ENCODE results near the gene CTNNA1. TPM values are rescaled to one million over a fixed set of nuclear protein-coding genes. Genes with fewer than 3 reads are reported as not detected.
A peak's percentile ranks its signal among the peaks of the same experiment; 100 is the strongest.

Gene CTNNA1
- total and polyA plus RNA-seq, 9 of the 15 experiments (the other 6 are each of a cell fraction or from before 2014, with no cell fraction given): 29.6 to 117 (median 89.1) TPM

DNA sequence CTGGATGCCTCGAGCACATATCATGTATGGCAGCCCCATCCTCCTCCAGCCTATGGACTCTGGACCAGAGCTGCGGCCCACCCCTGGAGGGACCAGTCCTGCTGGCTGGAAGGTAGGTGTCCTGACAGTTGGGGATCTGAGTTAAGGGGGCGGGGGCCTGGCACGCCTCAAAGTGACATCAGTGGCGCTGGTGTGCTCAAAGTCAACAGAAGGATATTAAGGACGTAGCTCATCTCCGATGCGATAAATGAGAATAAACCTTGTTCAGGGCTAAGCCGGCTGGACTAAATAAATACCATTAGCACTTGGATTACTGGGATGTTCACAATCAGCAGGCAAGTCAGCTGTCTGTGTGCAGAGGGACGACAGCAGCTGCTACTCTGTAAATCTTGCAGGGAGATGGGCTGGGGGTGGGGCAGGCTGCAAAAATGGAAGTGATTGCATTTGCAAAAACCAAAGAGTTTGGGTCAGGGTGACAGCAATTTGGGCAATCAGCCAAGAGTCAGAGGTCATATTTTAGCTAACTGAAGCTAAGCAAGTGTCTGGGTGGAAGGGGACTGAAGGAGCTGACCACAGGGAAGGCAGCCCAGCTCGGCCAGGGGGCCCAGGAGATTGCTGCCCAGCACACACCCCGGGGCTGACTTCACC lies 201.9 kb downstream of the CTNNA1 start:
- no peak for ATAC-seq
- in situ Hi-C loops (cut with MboI): no loop called here
- TF ChIP-seq CC2D1A (IDR thresholded peaks at IDR 0.05): no peak
- TF ChIP-seq, protein P1, sequence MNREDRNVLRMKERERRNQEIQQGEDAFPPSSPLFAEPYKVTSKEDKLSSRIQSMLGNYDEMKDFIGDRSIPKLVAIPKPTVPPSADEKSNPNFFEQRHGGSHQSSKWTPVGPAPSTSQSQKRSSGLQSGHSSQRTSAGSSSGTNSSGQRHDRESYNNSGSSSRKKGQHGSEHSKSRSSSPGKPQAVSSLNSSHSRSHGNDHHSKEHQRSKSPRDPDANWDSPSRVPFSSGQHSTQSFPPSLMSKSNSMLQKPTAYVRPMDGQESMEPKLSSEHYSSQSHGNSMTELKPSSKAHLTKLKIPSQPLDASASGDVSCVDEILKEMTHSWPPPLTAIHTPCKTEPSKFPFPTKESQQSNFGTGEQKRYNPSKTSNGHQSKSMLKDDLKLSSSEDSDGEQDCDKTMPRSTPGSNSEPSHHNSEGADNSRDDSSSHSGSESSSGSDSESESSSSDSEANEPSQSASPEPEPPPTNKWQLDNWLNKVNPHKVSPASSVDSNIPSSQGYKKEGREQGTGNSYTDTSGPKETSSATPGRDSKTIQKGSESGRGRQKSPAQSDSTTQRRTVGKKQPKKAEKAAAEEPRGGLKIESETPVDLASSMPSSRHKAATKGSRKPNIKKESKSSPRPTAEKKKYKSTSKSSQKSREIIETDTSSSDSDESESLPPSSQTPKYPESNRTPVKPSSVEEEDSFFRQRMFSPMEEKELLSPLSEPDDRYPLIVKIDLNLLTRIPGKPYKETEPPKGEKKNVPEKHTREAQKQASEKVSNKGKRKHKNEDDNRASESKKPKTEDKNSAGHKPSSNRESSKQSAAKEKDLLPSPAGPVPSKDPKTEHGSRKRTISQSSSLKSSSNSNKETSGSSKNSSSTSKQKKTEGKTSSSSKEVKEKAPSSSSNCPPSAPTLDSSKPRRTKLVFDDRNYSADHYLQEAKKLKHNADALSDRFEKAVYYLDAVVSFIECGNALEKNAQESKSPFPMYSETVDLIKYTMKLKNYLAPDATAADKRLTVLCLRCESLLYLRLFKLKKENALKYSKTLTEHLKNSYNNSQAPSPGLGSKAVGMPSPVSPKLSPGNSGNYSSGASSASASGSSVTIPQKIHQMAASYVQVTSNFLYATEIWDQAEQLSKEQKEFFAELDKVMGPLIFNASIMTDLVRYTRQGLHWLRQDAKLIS (CRISPR knock-in tag; IDR thresholded peaks at IDR 0.05): no peak
- peak; percentile 64 for TF ChIP-seq NFIC (IDR thresholded peaks at IDR 0.05)
- no peak for TF ChIP-seq GATAD2B (IDR thresholded peaks at IDR 0.05; ENCODE audit: borderline replicate concordance)
- no peak for TF ChIP-seq CREB3L1 (IDR thresholded peaks at IDR 0.05; ENCODE audit: borderline replicate concordance, low read depth)
- no peak for TF ChIP-seq NR3C1 (CRISPR knock-in tag; IDR thresholded peaks at IDR 0.05)
- TF ChIP-seq, protein P2, sequence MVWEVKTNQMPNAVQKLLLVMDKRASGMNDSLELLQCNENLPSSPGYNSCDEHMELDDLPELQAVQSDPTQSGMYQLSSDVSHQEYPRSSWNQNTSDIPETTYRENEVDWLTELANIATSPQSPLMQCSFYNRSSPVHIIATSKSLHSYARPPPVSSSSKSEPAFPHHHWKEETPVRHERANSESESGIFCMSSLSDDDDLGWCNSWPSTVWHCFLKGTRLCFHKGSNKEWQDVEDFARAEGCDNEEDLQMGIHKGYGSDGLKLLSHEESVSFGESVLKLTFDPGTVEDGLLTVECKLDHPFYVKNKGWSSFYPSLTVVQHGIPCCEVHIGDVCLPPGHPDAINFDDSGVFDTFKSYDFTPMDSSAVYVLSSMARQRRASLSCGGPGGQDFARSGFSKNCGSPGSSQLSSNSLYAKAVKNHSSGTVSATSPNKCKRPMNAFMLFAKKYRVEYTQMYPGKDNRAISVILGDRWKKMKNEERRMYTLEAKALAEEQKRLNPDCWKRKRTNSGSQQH (CRISPR knock-in tag; IDR thresholded peaks at IDR 0.05): no peak
- TF ChIP-seq SMARCE1 (IDR thresholded peaks at IDR 0.05): no peak
- TF ChIP-seq, protein P3, sequence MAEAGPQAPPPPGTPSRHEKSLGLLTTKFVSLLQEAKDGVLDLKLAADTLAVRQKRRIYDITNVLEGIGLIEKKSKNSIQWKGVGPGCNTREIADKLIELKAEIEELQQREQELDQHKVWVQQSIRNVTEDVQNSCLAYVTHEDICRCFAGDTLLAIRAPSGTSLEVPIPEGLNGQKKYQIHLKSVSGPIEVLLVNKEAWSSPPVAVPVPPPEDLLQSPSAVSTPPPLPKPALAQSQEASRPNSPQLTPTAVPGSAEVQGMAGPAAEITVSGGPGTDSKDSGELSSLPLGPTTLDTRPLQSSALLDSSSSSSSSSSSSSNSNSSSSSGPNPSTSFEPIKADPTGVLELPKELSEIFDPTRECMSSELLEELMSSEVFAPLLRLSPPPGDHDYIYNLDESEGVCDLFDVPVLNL (CRISPR knock-in tag; IDR thresholded peaks at IDR 0.05; ENCODE audit: low read depth): no peak
- no peak for TF ChIP-seq NR2C1 (IDR thresholded peaks at IDR 0.05)
- peak; percentile 21; the same call in 1 of the 2 replicates for TF ChIP-seq NR2C1 (tag; IDR thresholded peaks at IDR 0.05)
- no peak for TF ChIP-seq STAT5B (CRISPR knock-in tag; IDR thresholded peaks at IDR 0.05)
- TF ChIP-seq RB1 (IDR thresholded peaks at IDR 0.05; ENCODE audit: low read depth): no peak
- no peak for TF ChIP-seq HNRNPL (IDR thresholded peaks at IDR 0.05; ENCODE audit: low read depth, low read length)
- no peak for TF ChIP-seq POLR2A (conservative IDR thresholded peaks at IDR 0.05)

More for the DNA sequence above, 201.9 kb downstream of the CTNNA1 start:
- no peaks in the 10 kb centered on the region for H3K36me3 ChIP-seq (ENCODE audit: control insufficient read depth, insufficient read depth, low read length)
- H3K9me1 ChIP-seq (ENCODE audit: control insufficient read depth, insufficient read depth, low read length): no peaks in the 10 kb centered on the region
- peak overlapping the region in 1 of 2 experiments; percentile 59; a peak in 1 of 4 replicates for H3K9ac ChIP-seq (ENCODE audit: insufficient read depth in 1 of 2, low read depth in 2 of 2, low read length in 2 of 2)
- no peak overlapping the region for H3K4me2 ChIP-seq (ENCODE audit: insufficient read depth, low read length)
- H3K27me3 ChIP-seq (ENCODE audit: control insufficient read depth in 2 of 2, insufficient read depth in 2 of 2, low read length in 2 of 2): no peaks in the 10 kb centered on the region
- H4K20me1 ChIP-seq (replicated peaks; ENCODE audit: control insufficient read depth, insufficient read depth, low read length): no peaks in the 10 kb centered on the region
- 62% methylated on average over 12 of the region's 12 CpGs for WGBS (ENCODE audit: insufficient coverage, low coverage, missing lambda C conversion rate)
- BruUV-seq (replicated peaks): no TSS peak
- POLR2A ChIA-PET: interaction anchor here (1.1 to 3.2 kb wide), 2 partner anchors 17 to 21 kb away, joined by 3 to 8 read pairs; no protein-coding TSS in a partner anchor
- DNase-seq (ENCODE audit: extremely low read depth in 1 of 4, low spot score in 3 of 4): no peak
- peaks cover 0 to 12% of the 10 kb centered on the region in 2 experiments; a peak in 3 of 5 replicates for H3K4me1 ChIP-seq (replicated peaks in 1 of 2; ENCODE audit: control insufficient read depth in 2 of 2, insufficient read depth in 2 of 2, low read length in 2 of 2)
- H3K27ac ChIP-seq (ENCODE audit: extremely low read depth, low read depth, low read length): no peak overlapping the region
- FAIRE-seq: no peak
- CTCF ChIA-PET (ENCODE audit: low intra/inter-chr PET ratio): no interaction called here
- no peaks in the 10 kb centered on the region for H3K9me3 ChIP-seq (replicated peaks; ENCODE audit: control insufficient read depth, insufficient read depth, low read depth, low read length)
- intact Hi-C loops (cut with micrococcal nuclease): no loop called here
- no peak overlapping the region for H3K4me3 ChIP-seq
- no peaks in the 10 kb centered on the region for H3K79me2 ChIP-seq (ENCODE audit: control insufficient read depth, insufficient read depth, low read length)
- no peak overlapping the region for H2AFZ ChIP-seq (ENCODE audit: low read depth, low read length)

All from K562 (cell line).